CD8-positive, alpha-beta memory T cell (primary cell): ENCODE results near the gene PNLIPRP2. TPM values are rescaled to one million over a fixed set of nuclear protein-coding genes. Genes with fewer than 3 reads are reported as not detected.

Source experiments
- CTCF ChIA-PET: fragments of 350-600 bp; sonication (Branson Sonifier 250); formaldehyde crosslinking; loops from one replicate; lab custom pipeline; 2021; ENCODE audit warnings: antibody characterized with exemption; lab: Charles Lee
- POLR2A ChIA-PET: fragments of 350-600 bp; sonication (Branson Sonifier 250); formaldehyde crosslinking; loops from one replicate; lab custom pipeline; 2021; ENCODE audit warnings: antibody characterized with exemption; lab: Charles Lee
- DNase-seq, 5 donors: peaks; one replicate each; pipeline versions ENCODE4 v3.0.0 to v3.0.0-alpha.2; 2020 to 2022; ENCODE audit warnings: mixed read lengths in 1 of 5
- H3K27ac ChIP-seq: one replicate; pipeline ENCODE4 v1.7.0; 2013; ENCODE audit warnings: low read depth, mild to moderate bottlenecking, low read length, moderate library complexity
- H3K27me3 ChIP-seq: 2 replicates; pipeline ENCODE4 v1.7.0; 2013; ENCODE audit warnings: low read length, mild to moderate bottlenecking; ENCODE audit not compliant: insufficient read depth, poor library complexity, severe bottlenecking
- H3K36me3 ChIP-seq: 2 replicates; pipeline ENCODE4 v1.7.0; 2013; ENCODE audit warnings: mild to moderate bottlenecking, low read length, moderate library complexity; ENCODE audit not compliant: insufficient read depth
- H3K4me1 ChIP-seq: 2 replicates; pipeline ENCODE4 v1.7.0; 2013; ENCODE audit warnings: mild to moderate bottlenecking, low read length, moderate library complexity; ENCODE audit not compliant: insufficient read depth
- H3K4me3 ChIP-seq: 2 replicates; pipeline ENCODE4 v1.7.0; 2013; ENCODE audit warnings: mild to moderate bottlenecking, low read length
- H3K9me3 ChIP-seq: 2 replicates; pipeline ENCODE4 v1.7.0; 2013; ENCODE audit warnings: mild to moderate bottlenecking, low read length
- H3K27ac Mint-ChIP-seq, 8 donors: one replicate each; pipeline ENCODE4 v1.8.0; 2020 to 2021; ENCODE audit warnings: mixed read lengths in 8 of 8, mild to moderate bottlenecking in 6 of 8, inconsistent platforms in 3 of 8, moderate library complexity in 3 of 8
- H3K27me3 Mint-ChIP-seq, 2 donors: one replicate each; pipeline ENCODE4 v1.8.0; 2020 to 2021; ENCODE audit warnings: mixed read lengths in 2 of 2, mild to moderate bottlenecking in 1 of 2, moderate library complexity in 1 of 2
- H3K36me3 Mint-ChIP-seq, 3 donors: one replicate each; pipeline ENCODE4 v1.8.0; 2020 to 2021; ENCODE audit warnings: mixed read lengths in 3 of 3, inconsistent platforms in 1 of 3, mild to moderate bottlenecking in 1 of 3
- H3K4me1 Mint-ChIP-seq, 3 donors: one replicate each; pipeline ENCODE4 v1.8.0; 2020 to 2021; ENCODE audit warnings: mixed read lengths in 3 of 3, inconsistent platforms in 1 of 3, mild to moderate bottlenecking in 1 of 3
- H3K4me3 Mint-ChIP-seq, 7 donors: one replicate each; pipeline ENCODE4 v1.8.0; 2020 to 2021; ENCODE audit warnings: mixed read lengths in 7 of 7, mild to moderate bottlenecking in 6 of 7, moderate library complexity in 4 of 7, inconsistent platforms in 2 of 7
- H3K9me3 Mint-ChIP-seq, 5 donors: one replicate each; pipeline ENCODE4 v1.8.0; 2020 to 2022; ENCODE audit warnings: mixed read lengths in 5 of 5, mild to moderate bottlenecking in 3 of 5, moderate library complexity in 2 of 5, inconsistent platforms in 1 of 5
- polyA plus RNA-seq: library from polyadenylated mRNA; unstranded; fragments of 300-500 nt; fragmentation: Illumina TruSeq; gene quantifications from one replicate; pipeline ENCODE4 v1.2.3, GENCODE V29; 2021
- total RNA-seq, 2 experiments: library from RNA; stranded (reverse); gene quantifications; one replicate each; pipeline ENCODE4 v1.2.3, GENCODE V29; 2021

PNLIPRP2 gene
- total and polyA plus RNA-seq, 3 experiments from 2014 or later: not detected

GRCh38 chr10:116608686-116609594 is 11.8 kb upstream of the PNLIPRP2 start:
- Mint-ChIP-seq H3K4me3 (no peak overlapping the region), H3K4me1 (no peaks in the 10 kb centered on the region), H3K36me3 (no peaks in the 10 kb centered on the region), H3K27ac (no peak overlapping the region), H3K9me3 (peaks cover 0 to 5% (median 2%) of the 10 kb centered on the region in 5 donors), H3K27me3 (peaks cover 3 to 8% of the 10 kb centered on the region in 2 donors)
- Histone ChIP-seq H3K4me3 (no peak overlapping the region), H3K27ac (no peak overlapping the region), H3K9me3 (no peaks in the 10 kb centered on the region), H3K36me3 (no peaks in the 10 kb centered on the region), H3K4me1 (no peaks in the 10 kb centered on the region), H3K27me3 (no peaks in the 10 kb centered on the region)
- POLR2A ChIA-PET: no interaction called here
- CTCF ChIA-PET: no interaction called here
- DNase-seq: no peak

GRCh38 chr10:116610443-116611152 is 10.2 kb upstream of the PNLIPRP2 start:
- no peak overlapping the region for H3K4me3 Mint-ChIP-seq
- H3K9me3 Mint-ChIP-seq: peaks cover 0 to 5% (median 2%) of the 10 kb centered on the region in 5 donors
- H3K27me3 Mint-ChIP-seq: peaks cover 3 to 8% of the 10 kb centered on the region in 2 donors
- no peaks in the 10 kb centered on the region for H3K36me3 Mint-ChIP-seq
- Histone ChIP-seq H3K4me1 (no peaks in the 10 kb centered on the region), H3K9me3 (no peaks in the 10 kb centered on the region), H3K27me3 (no peaks in the 10 kb centered on the region), H3K27ac (no peak overlapping the region), H3K36me3 (no peaks in the 10 kb centered on the region), H3K4me3 (no peak overlapping the region)
- H3K27ac Mint-ChIP-seq: peak overlapping the region in 1 of 8 donors; percentile 69
- no peaks in the 10 kb centered on the region for H3K4me1 Mint-ChIP-seq
- ChIA-PET POLR2A (no interaction called here), CTCF (no interaction called here)
- DNase-seq: no peak

GRCh38 chr10:116611153-116611545 is 9.6 kb upstream of the PNLIPRP2 start:
- H3K27ac ChIP-seq: no peak overlapping the region
- Mint-ChIP-seq H3K27me3 (peaks cover 3 to 8% of the 10 kb centered on the region in 2 donors), H3K9me3 (peaks cover 0 to 6% (median 2%) of the 10 kb centered on the region in 5 donors), H3K36me3 (no peaks in the 10 kb centered on the region), H3K4me3 (no peak overlapping the region), H3K27ac (no peak overlapping the region), H3K4me1 (no peaks in the 10 kb centered on the region)
- H3K9me3 ChIP-seq: no peaks in the 10 kb centered on the region
- POLR2A ChIA-PET: no interaction called here
- DNase-seq: no peak
- no peaks in the 10 kb centered on the region for H3K36me3 ChIP-seq
- no peak overlapping the region for H3K4me3 ChIP-seq
- CTCF ChIA-PET: no interaction called here
- no peaks in the 10 kb centered on the region for H3K27me3 ChIP-seq
- H3K4me1 ChIP-seq: no peaks in the 10 kb centered on the region

- POLR2A ChIA-PET: no interaction called here
- no peak for DNase-seq
- no peak overlapping the region for H3K4me3 ChIP-seq
- no peak overlapping the region for H3K27ac ChIP-seq
- CTCF ChIA-PET: no interaction called here
- H3K4me1 ChIP-seq: no peaks in the 10 kb centered on the region
- H3K4me3 Mint-ChIP-seq: no peak overlapping the region
- H3K4me1 Mint-ChIP-seq: no peaks in the 10 kb centered on the region
- H3K27me3 Mint-ChIP-seq: peaks cover 3 to 7% of the 10 kb centered on the region in 2 donors
- H3K9me3 ChIP-seq: no peaks in the 10 kb centered on the region
- H3K36me3 ChIP-seq: no peaks in the 10 kb centered on the region
- H3K27ac Mint-ChIP-seq: no peak overlapping the region
- H3K36me3 Mint-ChIP-seq: no peaks in the 10 kb centered on the region
- H3K27me3 ChIP-seq: no peaks in the 10 kb centered on the region
- peaks cover 0 to 4% (median 2%) of the 10 kb centered on the region in 5 donors for H3K9me3 Mint-ChIP-seq
Measured at GRCh38 chr10:116612107-116612769, 8.5 kb upstream of the PNLIPRP2 start.

GRCh38 chr10:116613471-116613870 is 7.3 kb upstream of the PNLIPRP2 start:
- H3K27me3 ChIP-seq: no peaks in the 10 kb centered on the region
- CTCF ChIA-PET: no interaction called here
- Mint-ChIP-seq H3K27ac (no peak overlapping the region), H3K4me3 (no peak overlapping the region), H3K36me3 (no peaks in the 10 kb centered on the region), H3K27me3 (peaks cover 3 to 6% of the 10 kb centered on the region in 2 donors), H3K9me3 (peaks cover 0 to 2% (median 1%) of the 10 kb centered on the region in 5 donors), H3K4me1 (no peaks in the 10 kb centered on the region)
- no peak for DNase-seq
- no peaks in the 10 kb centered on the region for H3K36me3 ChIP-seq
- no peak overlapping the region for H3K27ac ChIP-seq
- H3K9me3 ChIP-seq: no peaks in the 10 kb centered on the region
- POLR2A ChIA-PET: no interaction called here
- no peaks in the 10 kb centered on the region for H3K4me1 ChIP-seq
- no peak overlapping the region for H3K4me3 ChIP-seq

- H3K9me3 ChIP-seq: no peaks in the 10 kb centered on the region
- no peak overlapping the region for H3K27ac ChIP-seq
- POLR2A ChIA-PET: no interaction called here
- Mint-ChIP-seq H3K4me1 (no peaks in the 10 kb centered on the region), H3K36me3 (no peaks in the 10 kb centered on the region), H3K27ac (no peak overlapping the region), H3K4me3 (no peak overlapping the region), H3K27me3 (peaks cover 0 to 4% of the 10 kb centered on the region in 2 donors), H3K9me3 (peaks cover 0 to 2% (median 0%) of the 10 kb centered on the region in 5 donors)
- no peaks in the 10 kb centered on the region for H3K36me3 ChIP-seq
- no peak overlapping the region for H3K4me3 ChIP-seq
- DNase-seq: no peak
- no peaks in the 10 kb centered on the region for H3K27me3 ChIP-seq
- no peaks in the 10 kb centered on the region for H3K4me1 ChIP-seq
- CTCF ChIA-PET: no interaction called here
Measured at GRCh38 chr10:116614796-116615195, 6.0 kb upstream of the PNLIPRP2 start.

- no peaks in the 10 kb centered on the region for H3K9me3 ChIP-seq
- no peak overlapping the region for H3K4me3 ChIP-seq
- H3K27ac ChIP-seq: no peak overlapping the region
- ChIA-PET POLR2A (no interaction called here), CTCF (no interaction called here)
- Mint-ChIP-seq H3K4me3 (no peak overlapping the region), H3K9me3 (peaks cover 0 to 3% (median 0%) of the 10 kb centered on the region in 5 donors), H3K4me1 (no peaks in the 10 kb centered on the region), H3K27ac (no peak overlapping the region), H3K36me3 (no peaks in the 10 kb centered on the region), H3K27me3 (peaks cover 0 to 4% of the 10 kb centered on the region in 2 donors)
- no peaks in the 10 kb centered on the region for H3K4me1 ChIP-seq
- H3K27me3 ChIP-seq: no peaks in the 10 kb centered on the region
- H3K36me3 ChIP-seq: no peaks in the 10 kb centered on the region
- no peak for DNase-seq
Measured at GRCh38 chr10:116615199-116615776, 5.5 kb upstream of the PNLIPRP2 start.
